HepG2 (cell line): Measurements from ENCODE around the gene HDAC4. TPM values are rescaled to one million over a fixed set of nuclear protein-coding genes. Genes with fewer than 3 reads are reported as not detected.

Experiments
- ATAC-seq: fragments of 200-7000 bp; cut with Tn5 transposase; 3 replicates; pipeline ENCODE4 v1.9.1; 2020; ENCODE audit warnings: mild to moderate bottlenecking, moderate library complexity
- BruUV-seq: library from RNA; stranded (reverse); fragments of 400-500 nt; replicated peaks from 2 replicates; lab custom pipeline; 2021; lab: Mats Ljungman, UMichigan
- CTCF ChIA-PET: fragments of 300-600 bp; formaldehyde crosslinking; extraction: SDS; loops from one replicate; lab custom pipeline; 2021; ENCODE audit warnings: low total read pairs, inconsistent platforms, low intra/inter-chr PET ratio; lab: Yijun Ruan, JAX
- POLR2A ChIA-PET: fragments of 350-600 bp; sonication (Branson Sonifier 250); formaldehyde crosslinking; loops from one replicate; lab custom pipeline; 2020; ENCODE audit warnings: antibody characterized with exemption, inconsistent platforms; lab: Yijun Ruan, JAX
- DNase-seq: peaks from one replicate; pipeline ENCODE4 v3.0.0-alpha.2; 2015; ENCODE audit warnings: low spot score
- FAIRE-seq: peaks from 3 replicates; lab custom pipeline; 2011; peaks lifted over from hg19 to GRCh38; lab: Jason Lieb, UNC
- H2AFZ ChIP-seq: one replicate; pipeline ENCODE4 v1.6.1; 2011; ENCODE audit warnings: low read length, inconsistent platforms
- H3K27ac ChIP-seq: fragments of 300-600 bp; 3 replicates; pipeline ENCODE4 v1.8.0; 2011; ENCODE audit warnings: mixed run types, mild to moderate bottlenecking, mixed read lengths, low read length, inconsistent platforms; ENCODE audit not compliant: insufficient read depth; ENCODE audit errors: extremely low read length
- H3K27me3 ChIP-seq, 2 experiments: fragments of 200-600 bp in 1 of 2; 2 replicates in 1 of 2; 3 replicates in 1 of 2; pipeline versions ENCODE4 v1.6.0 to v1.8.0; 2011; ENCODE audit warnings: low read length in 2 of 2, mild to moderate bottlenecking in 2 of 2, moderate library complexity in 2 of 2, inconsistent platforms in 1 of 2; ENCODE audit not compliant: insufficient read depth in 2 of 2, control insufficient read depth in 1 of 2
- H3K36me3 ChIP-seq, 2 experiments: fragments of 200-600 bp in 1 of 2; replicated peaks in 1 of 2; 2 replicates in 1 of 2; 3 replicates in 1 of 2; pipeline versions ENCODE4 v1.5.1 to v1.8.0; 2011; ENCODE audit warnings: low read length in 2 of 2, inconsistent platforms in 1 of 2; ENCODE audit not compliant: insufficient read depth in 2 of 2, control insufficient read depth in 1 of 2
- H3K4me1 ChIP-seq: 2 replicates; pipeline ENCODE4 v1.5.1; 2012; ENCODE audit warnings: low read length, inconsistent platforms; ENCODE audit not compliant: insufficient read depth
- H3K4me2 ChIP-seq: 2 replicates; pipeline ENCODE4 v1.6.0; 2011; ENCODE audit warnings: low read depth, low read length, inconsistent platforms
- H3K4me3 ChIP-seq, 3 experiments: fragments of 200-600 bp in 1 of 3; sonication (generic), shearing (Covaris generic) in 1 of 3; replicated peaks in 1 of 3; 2 replicates each; pipeline ENCODE4 v1.5.1; 2011 to 2016; ENCODE audit warnings: low read length in 3 of 3, inconsistent platforms in 2 of 3, low read depth in 2 of 3, mild to moderate bottlenecking in 2 of 3, control low read depth in 1 of 3, mixed read lengths in 1 of 3; ENCODE audit not compliant: insufficient read depth in 1 of 3
- H3K79me2 ChIP-seq: one replicate; pipeline ENCODE4 v1.6.1; 2011; ENCODE audit warnings: low read length, inconsistent platforms; ENCODE audit not compliant: insufficient read depth
- H3K9ac ChIP-seq: 2 replicates; pipeline ENCODE4 v1.6.0; 2011; ENCODE audit warnings: mild to moderate bottlenecking, low read depth, low read length, inconsistent platforms; ENCODE audit not compliant: insufficient read depth
- H3K9me3 ChIP-seq: 2 replicates; pipeline ENCODE4 v1.5.1; 2012; ENCODE audit warnings: mild to moderate bottlenecking, low read length
- H4K20me1 ChIP-seq: 2 replicates; pipeline ENCODE4 v1.6.0; 2011; ENCODE audit warnings: inconsistent platforms, mild to moderate bottlenecking, low read length, moderate library complexity; ENCODE audit not compliant: insufficient read depth
- AGO2 ChIP-seq: fragments of 200-400 bp; formaldehyde crosslinking; optimal IDR thresholded peaks from 2 replicates; pipeline ENCODE3; 2017; ENCODE audit warnings: mild to moderate bottlenecking, low read depth, low read length, moderate library complexity
- CHD4 ChIP-seq: fragments of 200-600 bp; sonication (generic); IDR thresholded peaks from 2 replicates; pipeline ENCODE4 v1.7.0; 2017; ENCODE audit warnings: mild to moderate bottlenecking, low read length, borderline replicate concordance
- DNMT3B ChIP-seq: conservative IDR thresholded peaks from 2 replicates; pipeline ENCODE4 v1.6.1; 2016; ENCODE audit warnings: missing biosample characterization, control low read depth
- HOXA3 ChIP-seq: sonication (generic); formaldehyde crosslinking; IDR thresholded peaks from 2 replicates; pipeline ENCODE4 v1.5.0; 2020; ENCODE audit warnings: missing genetic modification reagents
- KLF9 ChIP-seq: IDR thresholded peaks from 2 replicates; pipeline ENCODE4 v1.6.1; 2016; ENCODE audit warnings: low read depth
- MAFG ChIP-seq: sonication (generic); formaldehyde crosslinking; IDR thresholded peaks from 2 replicates; pipeline ENCODE4 v1.5.1; 2020; ENCODE audit warnings: mild to moderate bottlenecking, missing genetic modification reagents
- MTA1 ChIP-seq: sonication (generic); formaldehyde crosslinking; IDR thresholded peaks from 2 replicates; pipeline ENCODE4 v1.4.0; 2020; ENCODE audit warnings: missing genetic modification reagents, mild to moderate bottlenecking, borderline replicate concordance
- SOX6 ChIP-seq, 2 experiments: fragments of 450-650 bp in 1 of 2; sonication (generic) in 1 of 2; formaldehyde crosslinking in 1 of 2; IDR thresholded peaks; 2 replicates each; pipeline versions ENCODE4 v1.4.0 to v1.6.1; 2017 to 2020; ENCODE audit warnings: antibody characterized with exemption in 1 of 2, mild to moderate bottlenecking in 1 of 2, missing genetic modification reagents in 1 of 2
- STAT5B ChIP-seq: sonication (generic); formaldehyde crosslinking; IDR thresholded peaks from 2 replicates; pipeline ENCODE4 v1.4.0; 2020; ENCODE audit warnings: missing genetic modification reagents
- YEATS2 ChIP-seq: sonication (generic); formaldehyde crosslinking; IDR thresholded peaks from 2 replicates; pipeline ENCODE4 v1.4.0; 2020; ENCODE audit warnings: missing genetic modification reagents, borderline replicate concordance
- ZC3H13 ChIP-seq: sonication (generic); formaldehyde crosslinking; IDR thresholded peaks from 2 replicates; pipeline ENCODE4 v1.8.1; 2023; ENCODE audit warnings: mild to moderate bottlenecking, missing genetic modification reagents, moderate library complexity
- ZNF225 ChIP-seq: sonication (generic); formaldehyde crosslinking; IDR thresholded peaks from 2 replicates; pipeline ENCODE4 v1.4.0; 2020; ENCODE audit warnings: mild to moderate bottlenecking, missing genetic modification reagents
- ZNF280B ChIP-seq: sonication (generic); formaldehyde crosslinking; IDR thresholded peaks from 2 replicates; pipeline ENCODE4 v1.5.0; 2020; ENCODE audit warnings: missing genetic modification reagents, mild to moderate bottlenecking, borderline replicate concordance
- ZNF569 ChIP-seq: sonication (generic); formaldehyde crosslinking; IDR thresholded peaks from 2 replicates; pipeline ENCODE4 v1.5.0; 2020; ENCODE audit warnings: mild to moderate bottlenecking, missing genetic modification reagents, moderate library complexity, borderline replicate concordance
- ZNF747 ChIP-seq: sonication (generic); formaldehyde crosslinking; IDR thresholded peaks from 2 replicates; pipeline ENCODE4 v1.8.1; 2023; ENCODE audit warnings: missing genetic modification reagents, mild to moderate bottlenecking, borderline replicate concordance
- ZNF781 ChIP-seq: sonication (generic); formaldehyde crosslinking; IDR thresholded peaks from 2 replicates; pipeline ENCODE4 v1.5.1; 2020; ENCODE audit warnings: borderline replicate concordance, mild to moderate bottlenecking, missing genetic modification reagents; ENCODE audit errors: not compliant biosample characterization
- WGBS: methylation state at CpG from one replicate; pipeline ENCODE4 v1.1.6; 2017; ENCODE audit warnings: low lambda C conversion rate; 5-methylcytosine and 5-hydroxymethylcytosine counted together
- in situ Hi-C: cut with HindIII; loops from 2 replicates; pipeline ENCODE4 v1.10.0; 2017; ENCODE audit warnings: low pct_unique_long_range_greater_than_20kb; ENCODE audit not compliant: extremely low pct_ligation_motif_present
- intact Hi-C: fragments of 100-400 bp; cut with micrococcal nuclease; formaldehyde crosslinking; loops from one replicate; pipeline ENCODE4 v1.10.0; 2022; ENCODE audit not compliant: unreplicated experiment
- polyA plus RNA-seq, 8 experiments: library from polyadenylated mRNA; depleted of rRNA in 3 of 8; stranded (reverse) in 7 of 8; unstranded in 1 of 8; fragments of >200 nt; fragmentation: Illumina TruSeq in 4 of 8; extraction: Trizol in 4 of 8; gene quantifications; 2 replicates each; pipeline versions ENCODE4 v1.2.1 to v1.2.3, GENCODE V29; 2011 to 2016; ENCODE audit warnings: low read depth in 4 of 8, missing spikeins in 1 of 8, mixed read lengths in 1 of 8; ENCODE audit not compliant: insufficient read depth in 1 of 8
- total RNA-seq, 5 experiments: library from RNA; depleted of rRNA; stranded (reverse); fragments of >200 nt; fragmentation: Illumina TruSeq; extraction: Trizol; gene quantifications; 2 replicates each; pipeline ENCODE4 v1.2.3, GENCODE V29; 2016; ENCODE audit warnings: low read depth in 1 of 5
- TF ChIP-seq, protein P1 (sequence below): sonication (generic); formaldehyde crosslinking; IDR thresholded peaks from 2 replicates; pipeline ENCODE4 v1.4.0; 2020; ENCODE audit warnings: mild to moderate bottlenecking, missing genetic modification reagents, borderline replicate concordance

The HDAC4 gene
- total and polyA plus RNA-seq, 2 of the 13 experiments (the other 11 are each of a cell fraction or from before 2014, with no cell fraction given): 10.1 to 11.5 TPM

GRCh38 chr2:239366740-239367139 lies 34.1 kb downstream of the HDAC4 start (continued):
- no peak for TF ChIP-seq CHD4

DNA sequence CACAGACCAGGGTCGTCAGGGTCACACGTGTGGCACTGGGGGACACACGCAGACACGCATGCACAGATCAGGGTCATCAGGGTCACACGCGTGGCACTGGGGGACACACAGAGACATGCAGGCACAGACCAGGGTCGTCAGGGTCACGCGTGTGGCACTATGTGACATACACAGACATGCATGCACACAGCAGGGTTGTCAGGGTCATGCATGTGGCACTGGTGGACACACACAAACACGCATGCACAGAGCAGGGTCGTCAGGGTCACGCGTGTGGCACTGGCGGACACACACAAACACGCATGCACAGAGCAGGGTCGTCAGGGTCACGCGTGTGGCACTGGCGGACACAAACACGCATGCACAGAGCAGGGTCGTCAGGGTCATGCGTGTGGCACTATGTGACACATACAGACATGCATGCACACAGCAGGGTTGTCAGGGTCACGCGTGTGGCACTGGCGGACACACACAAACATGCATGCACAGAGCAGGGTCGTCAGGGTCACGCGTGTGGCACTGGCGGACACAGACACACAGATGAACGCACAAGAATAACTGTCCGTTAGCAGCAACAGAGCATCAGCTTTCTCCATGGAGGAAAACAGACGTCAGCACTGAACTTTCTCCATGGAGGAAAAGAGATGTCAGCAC lies 34.9 kb downstream of the HDAC4 start:
- H3K9ac ChIP-seq: no peak overlapping the region
- FAIRE-seq (no peak), ATAC-seq (no peak), DNase-seq (no peak)
- H3K79me2 ChIP-seq: peaks cover 40% of the 10 kb centered on the region
- BruUV-seq: no TSS peak
- ChIA-PET POLR2A (no interaction called here), CTCF (no interaction called here)
- H2AFZ ChIP-seq: no peak overlapping the region
- WGBS: 96% methylated on average over 31 of the region's 32 CpGs
- in situ Hi-C loops (no loop called here), intact Hi-C loops (no loop called here)
- peaks cover 0 to 5% of the 10 kb centered on the region in 2 experiments; a peak in 4 of 5 replicates for H3K36me3 ChIP-seq
- no peaks in the 10 kb centered on the region for H3K9me3 ChIP-seq
- no peaks in the 10 kb centered on the region for H3K27me3 ChIP-seq
- H4K20me1 ChIP-seq: peaks cover 16% of the 10 kb centered on the region
- peaks cover 7% of the 10 kb centered on the region for H3K4me1 ChIP-seq
- H3K27ac ChIP-seq: no peak overlapping the region
- H3K4me3 ChIP-seq: no peak overlapping the region
- H3K4me2 ChIP-seq: no peak overlapping the region
- no peak for TF ChIP-seq ZNF747 (CRISPR knock-in tag)
- TF ChIP-seq SOX6 (IDR thresholded peaks at IDR 0.05): no peak
- no peak for TF ChIP-seq SOX6 (CRISPR knock-in tag; IDR thresholded peaks at IDR 0.05)
- no peak for TF ChIP-seq ZNF569
- no peak for TF ChIP-seq STAT5B
- TF ChIP-seq ZNF781: no peak
- no peak for TF ChIP-seq KLF9 (CRISPR knock-in tag)
- no peak for TF ChIP-seq MAFG
- TF ChIP-seq, protein P1, sequence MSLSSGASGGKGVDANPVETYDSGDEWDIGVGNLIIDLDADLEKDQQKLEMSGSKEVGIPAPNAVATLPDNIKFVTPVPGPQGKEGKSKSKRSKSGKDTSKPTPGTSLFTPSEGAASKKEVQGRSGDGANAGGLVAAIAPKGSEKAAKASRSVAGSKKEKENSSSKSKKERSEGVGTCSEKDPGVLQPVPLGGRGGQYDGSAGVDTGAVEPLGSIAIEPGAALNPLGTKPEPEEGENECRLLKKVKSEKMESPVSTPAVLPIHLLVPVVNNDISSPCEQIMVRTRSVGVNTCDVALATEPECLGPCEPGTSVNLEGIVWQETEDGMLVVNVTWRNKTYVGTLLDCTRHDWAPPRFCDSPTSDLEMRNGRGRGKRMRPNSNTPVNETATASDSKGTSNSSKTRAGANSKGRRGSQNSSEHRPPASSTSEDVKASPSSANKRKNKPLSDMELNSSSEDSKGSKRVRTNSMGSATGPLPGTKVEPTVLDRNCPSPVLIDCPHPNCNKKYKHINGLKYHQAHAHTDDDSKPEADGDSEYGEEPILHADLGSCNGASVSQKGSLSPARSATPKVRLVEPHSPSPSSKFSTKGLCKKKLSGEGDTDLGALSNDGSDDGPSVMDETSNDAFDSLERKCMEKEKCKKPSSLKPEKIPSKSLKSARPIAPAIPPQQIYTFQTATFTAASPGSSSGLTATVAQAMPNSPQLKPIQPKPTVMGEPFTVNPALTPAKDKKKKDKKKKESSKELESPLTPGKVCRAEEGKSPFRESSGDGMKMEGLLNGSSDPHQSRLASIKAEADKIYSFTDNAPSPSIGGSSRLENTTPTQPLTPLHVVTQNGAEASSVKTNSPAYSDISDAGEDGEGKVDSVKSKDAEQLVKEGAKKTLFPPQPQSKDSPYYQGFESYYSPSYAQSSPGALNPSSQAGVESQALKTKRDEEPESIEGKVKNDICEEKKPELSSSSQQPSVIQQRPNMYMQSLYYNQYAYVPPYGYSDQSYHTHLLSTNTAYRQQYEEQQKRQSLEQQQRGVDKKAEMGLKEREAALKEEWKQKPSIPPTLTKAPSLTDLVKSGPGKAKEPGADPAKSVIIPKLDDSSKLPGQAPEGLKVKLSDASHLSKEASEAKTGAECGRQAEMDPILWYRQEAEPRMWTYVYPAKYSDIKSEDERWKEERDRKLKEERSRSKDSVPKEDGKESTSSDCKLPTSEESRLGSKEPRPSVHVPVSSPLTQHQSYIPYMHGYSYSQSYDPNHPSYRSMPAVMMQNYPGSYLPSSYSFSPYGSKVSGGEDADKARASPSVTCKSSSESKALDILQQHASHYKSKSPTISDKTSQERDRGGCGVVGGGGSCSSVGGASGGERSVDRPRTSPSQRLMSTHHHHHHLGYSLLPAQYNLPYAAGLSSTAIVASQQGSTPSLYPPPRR (CRISPR knock-in tag): no peak
- peak; percentile 19; the same call in 1 of the 2 replicates for TF ChIP-seq MTA1 (CRISPR knock-in tag)
- TF ChIP-seq ZNF280B: 0 out of 2 replicates have a peak, but pooled peaks have one; percentile 67
- TF ChIP-seq YEATS2 (CRISPR knock-in tag): no peak
- TF ChIP-seq AGO2: peak; percentile 71
- no peak for TF ChIP-seq DNMT3B
- no peak for TF ChIP-seq HOXA3
- TF ChIP-seq ZC3H13: no peak
- TF ChIP-seq ZNF225 (CRISPR knock-in tag): peak; percentile 44; the same call in 1 of the 2 replicates
